ENCODE data around the gene VRK2. TPM values are rescaled to one million over a fixed set of nuclear protein-coding genes. Genes with fewer than 3 reads are reported as not detected.
"Not testable (repeated sequence)": the region's sequence is repeated elsewhere in the genome, so short reads cannot be mapped to it uniquely, and the experiment has no call there.

Gene VRK2
- total RNA-seq, 1 experiment from 2014 or later, result 38.4 TPM

DNA sequence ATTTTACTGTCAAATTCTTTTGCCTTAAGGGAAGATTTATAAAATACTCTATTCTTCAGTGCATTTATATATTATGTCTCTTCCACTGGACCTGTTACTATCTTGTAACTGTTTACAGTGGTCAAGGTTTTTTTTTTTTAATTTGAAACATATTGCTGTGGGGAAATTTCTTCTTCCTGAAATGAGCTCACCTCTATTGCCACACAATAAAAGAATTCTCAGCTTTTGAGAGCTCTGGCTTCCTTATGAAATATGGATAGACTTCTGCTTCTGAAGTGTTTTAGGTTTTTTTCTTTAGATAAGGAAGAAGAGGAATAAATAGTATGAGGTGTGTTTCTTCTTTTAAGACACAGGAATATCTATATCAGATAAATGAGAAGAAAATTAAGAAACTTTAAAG, 7.7 kb downstream of the VRK2 start:
- DNase-seq (ENCODE audit: low read depth), result no peak

DNA sequence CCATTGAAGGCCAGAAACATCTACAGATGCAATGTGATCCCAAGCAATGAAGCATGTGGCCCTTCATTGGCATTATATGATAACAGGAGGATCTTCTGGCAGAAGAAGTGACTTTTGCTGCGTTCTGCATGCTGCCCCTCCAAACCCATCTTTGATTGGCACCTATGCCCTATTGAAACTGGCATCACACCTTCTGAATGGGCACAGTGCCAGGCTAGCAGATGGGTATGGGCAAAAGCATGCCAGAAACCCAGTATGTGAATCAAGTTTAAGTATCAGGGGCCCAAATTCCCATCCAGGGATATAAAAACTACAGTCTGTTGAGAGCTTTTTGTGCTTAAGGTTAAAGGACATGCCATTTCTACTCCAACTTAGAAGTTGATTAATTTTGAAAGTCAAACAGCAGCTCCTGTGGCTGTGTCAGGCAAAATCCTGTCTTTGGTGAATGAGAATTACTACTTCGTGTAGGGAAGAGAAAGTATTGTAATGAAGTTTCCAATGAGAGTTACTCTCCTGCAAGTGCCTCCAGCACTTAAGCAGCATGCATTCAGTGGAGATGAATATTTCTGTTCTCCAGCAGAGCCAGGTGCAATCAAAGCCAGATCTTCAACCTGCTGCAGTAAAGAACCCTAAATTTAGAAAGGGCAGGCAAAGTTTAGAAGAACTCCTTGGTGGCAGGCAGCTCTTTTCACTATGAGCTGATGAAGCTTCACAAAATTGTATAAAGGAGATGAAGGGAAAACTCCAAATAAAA, 8.6 kb downstream of the VRK2 start:
- DNase-seq (ENCODE audit: low read depth), result no peak

DNA sequence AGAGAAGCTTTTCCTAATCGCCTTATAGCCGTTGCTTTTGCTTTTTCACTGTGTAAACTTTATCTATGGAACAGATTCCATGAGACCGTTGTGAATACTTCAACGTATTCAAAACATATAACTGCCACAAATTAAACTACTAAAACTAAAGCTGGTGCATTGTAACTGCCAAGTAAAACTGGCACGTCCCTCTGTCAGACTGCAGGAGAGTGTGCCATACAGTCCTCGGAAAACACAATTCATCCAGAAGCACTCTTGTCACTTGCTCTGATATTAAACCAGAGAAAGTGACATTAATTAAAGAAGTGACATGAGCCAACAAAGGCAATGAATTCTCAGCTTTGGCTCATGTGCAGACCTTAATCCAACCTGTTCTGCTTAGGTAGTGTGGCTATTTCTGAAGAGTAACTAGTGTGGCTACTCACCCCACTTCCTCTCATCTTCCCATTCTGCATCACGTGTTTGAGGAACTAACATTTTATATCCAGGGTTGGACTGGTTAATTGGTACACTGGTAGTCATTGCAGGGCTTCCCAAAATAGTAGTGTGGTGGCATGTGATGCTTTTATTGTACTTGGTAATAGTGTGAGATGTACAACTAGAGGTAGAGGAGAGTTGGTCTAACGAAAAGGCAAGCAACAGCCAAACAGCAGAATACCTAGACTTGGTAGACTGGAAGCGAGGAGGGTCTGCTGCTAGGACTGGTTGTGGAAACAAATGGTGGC, 9.7 kb downstream of the VRK2 start:
- DNase-seq (ENCODE audit: low read depth), result no peak

DNA sequence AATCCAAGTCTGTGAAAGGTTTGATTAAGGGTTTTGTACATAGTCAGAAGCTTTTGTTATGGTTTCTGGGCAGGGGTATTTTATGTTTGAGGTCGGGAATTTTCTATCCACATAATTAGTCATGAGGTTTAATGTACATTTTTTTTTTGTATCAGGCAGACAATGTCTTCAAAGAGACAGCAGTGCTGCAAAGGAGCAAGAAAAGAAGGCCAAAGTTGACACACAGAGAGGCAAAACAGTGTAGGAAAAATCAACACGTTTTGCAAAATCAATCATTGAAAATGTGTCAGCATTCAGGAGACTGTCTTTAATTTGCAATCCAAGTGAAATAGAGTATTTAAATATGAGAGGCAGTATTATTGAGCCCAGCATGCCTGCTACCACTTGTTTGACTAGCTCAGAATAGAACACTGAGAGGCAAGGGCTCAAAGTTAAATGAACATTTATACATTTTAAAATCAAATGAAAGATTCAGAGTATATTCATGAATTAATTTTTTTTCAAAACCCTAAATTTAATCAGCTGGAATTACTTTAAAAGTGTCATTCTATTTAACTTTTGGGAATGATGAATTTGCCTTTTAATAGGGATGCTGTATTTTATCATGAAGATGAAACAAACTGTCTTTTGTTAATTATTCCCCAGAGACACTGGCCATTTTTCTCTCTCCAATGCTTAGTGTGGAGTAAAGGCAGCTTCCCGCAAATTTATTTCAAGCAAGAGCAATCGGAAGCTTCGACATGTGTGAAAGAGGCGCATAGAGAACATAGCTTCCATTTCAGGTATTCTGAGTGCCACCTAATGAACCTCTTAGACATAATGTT, 11.3 kb downstream of the VRK2 start:
- DNase-seq (ENCODE audit: low read depth), result no peak

DNA sequence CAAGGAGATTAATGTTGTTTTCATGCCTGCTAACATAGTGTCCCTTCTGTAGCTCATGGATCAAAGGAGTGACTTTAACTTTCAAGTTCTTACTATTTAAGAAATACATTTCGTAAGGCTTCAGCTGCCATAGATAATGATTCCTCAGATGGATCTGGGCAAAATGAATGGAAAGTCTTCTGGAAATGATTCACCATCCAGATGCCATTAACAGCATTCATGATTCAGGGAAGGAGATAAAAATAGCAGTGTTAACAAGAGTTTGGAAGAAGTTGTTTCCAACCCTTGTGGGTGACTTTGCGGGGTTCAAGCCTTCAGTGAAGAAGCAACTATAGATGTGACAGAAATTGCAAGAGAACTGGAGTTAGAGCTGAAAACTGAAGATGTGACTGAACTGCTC, 17.0 kb downstream of the VRK2 start:
- DNase-seq (ENCODE audit: low read depth), result peak; percentile 80

DNA sequence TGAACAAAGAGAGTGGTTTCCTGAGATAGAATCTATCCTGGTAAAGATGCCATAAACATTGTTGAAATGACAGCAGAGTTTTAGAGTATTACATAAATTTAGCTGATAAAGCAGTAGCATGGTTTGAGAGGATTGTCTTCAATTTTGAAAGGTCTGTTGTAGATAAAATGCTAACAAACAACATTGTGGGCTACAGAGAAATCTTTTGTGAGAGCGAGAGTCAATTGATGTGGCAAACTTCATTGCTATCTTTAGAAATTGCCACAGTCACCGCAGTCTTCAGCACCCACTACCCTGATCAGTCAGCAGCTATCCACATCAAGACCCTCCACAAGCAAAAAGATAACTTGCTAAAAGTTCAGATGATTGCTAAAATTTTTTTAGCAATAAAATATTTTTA, 17.5 kb downstream of the VRK2 start:
- DNase-seq (ENCODE audit: low read depth), result peak; percentile 2

DNA sequence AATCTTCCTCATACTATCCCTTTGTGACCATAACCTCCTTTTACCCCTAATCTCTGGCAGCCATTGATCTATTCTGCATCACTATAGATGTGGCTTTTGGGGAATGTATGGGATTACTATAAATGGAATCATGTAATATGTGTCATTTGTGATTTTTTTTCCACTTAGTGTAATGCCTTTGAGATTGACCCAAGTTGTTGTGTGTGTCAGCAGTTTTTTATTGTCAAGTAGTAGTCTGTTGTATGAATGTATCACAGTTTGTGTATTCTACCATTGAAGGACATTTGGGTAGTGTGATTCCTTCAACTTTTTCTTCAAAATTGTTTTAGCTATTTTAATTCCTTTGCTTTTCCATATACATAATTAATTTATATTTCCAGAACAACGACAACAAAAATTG, 18.6 kb downstream of the VRK2 start:
- no peak for DNase-seq (ENCODE audit: low read depth)

DNA sequence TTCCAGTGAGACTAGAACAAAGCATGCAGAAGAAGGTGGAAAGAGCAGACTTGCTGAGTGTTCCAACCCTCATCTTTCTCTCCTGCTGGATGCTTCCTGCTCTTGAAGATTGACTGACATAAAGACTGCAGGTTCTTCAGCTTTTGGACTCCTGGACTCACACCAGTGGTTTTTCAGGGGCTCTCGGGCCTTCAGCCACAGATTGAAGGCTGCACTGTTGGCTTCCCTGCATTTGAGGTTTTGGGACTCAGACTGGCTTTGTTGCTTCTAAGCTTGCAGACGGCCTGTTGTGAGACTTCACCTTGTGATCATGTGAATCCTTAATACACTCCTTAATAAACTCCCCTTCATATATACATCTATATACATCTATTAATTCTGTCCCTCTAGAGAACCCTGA, 20.4 kb downstream of the VRK2 start:
- DNase-seq (ENCODE audit: low read depth), result no peak

DNA sequence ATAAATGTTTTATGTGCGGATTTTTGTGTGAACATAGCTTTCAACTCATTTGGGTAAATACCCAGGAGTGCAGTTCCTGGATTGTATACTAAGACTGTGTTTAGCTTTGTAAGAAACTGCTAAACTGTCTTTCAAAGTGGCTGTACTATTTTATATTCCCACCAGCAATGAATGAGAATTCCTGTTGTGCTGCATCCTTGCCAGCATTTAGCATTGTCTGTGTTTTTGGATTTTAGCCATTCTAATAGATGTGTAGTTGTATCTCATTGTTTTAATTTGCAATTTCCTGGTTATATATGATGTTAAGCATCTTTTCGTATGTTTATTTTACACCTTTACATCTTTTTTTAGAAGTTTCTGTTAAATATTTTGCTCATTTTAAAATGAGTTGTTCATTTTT, 24.2 kb downstream of the VRK2 start:
- DNase-seq (ENCODE audit: low read depth), result no peak

DNA sequence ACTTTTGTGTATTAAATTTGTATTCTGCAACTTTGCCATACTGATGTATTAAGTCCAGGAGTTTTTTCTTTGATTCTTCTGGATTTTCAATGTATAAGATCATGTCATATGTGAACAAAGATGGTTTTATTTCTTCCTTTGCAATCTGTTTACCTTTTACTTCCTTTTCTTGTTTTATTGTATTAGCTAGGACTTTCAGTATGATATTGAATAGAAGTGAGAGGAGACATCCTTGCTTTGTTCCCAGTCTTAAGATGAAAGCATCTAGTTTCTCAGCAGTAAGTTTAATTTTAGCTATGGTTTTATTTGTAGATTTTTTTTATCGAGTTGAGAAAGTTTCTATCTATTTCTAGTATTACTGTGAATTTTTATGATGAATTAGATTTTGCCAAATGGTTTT, 25.5 kb downstream of the VRK2 start:
- DNase-seq (ENCODE audit: low read depth), result no peak

DNA sequence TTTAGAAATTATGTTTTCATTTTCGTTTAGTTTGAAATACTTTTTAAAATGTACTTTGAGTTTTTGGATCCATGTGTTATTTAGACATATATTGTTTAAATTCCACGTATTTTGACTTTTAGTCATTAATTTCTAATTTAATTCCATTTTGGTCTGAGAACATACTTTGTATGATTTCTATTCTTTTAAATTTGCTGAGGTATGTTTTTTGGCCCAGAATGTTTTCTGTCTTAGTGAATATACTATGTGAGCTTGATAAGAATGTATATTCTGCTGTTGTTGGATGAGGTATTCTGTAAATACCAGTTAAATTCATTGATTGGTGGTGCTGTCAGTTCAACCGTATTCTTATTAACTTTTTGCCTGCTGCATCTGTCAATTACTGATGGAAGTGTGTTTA, 26.4 kb downstream of the VRK2 start:
- no peak for DNase-seq (ENCODE audit: low read depth)

DNA sequence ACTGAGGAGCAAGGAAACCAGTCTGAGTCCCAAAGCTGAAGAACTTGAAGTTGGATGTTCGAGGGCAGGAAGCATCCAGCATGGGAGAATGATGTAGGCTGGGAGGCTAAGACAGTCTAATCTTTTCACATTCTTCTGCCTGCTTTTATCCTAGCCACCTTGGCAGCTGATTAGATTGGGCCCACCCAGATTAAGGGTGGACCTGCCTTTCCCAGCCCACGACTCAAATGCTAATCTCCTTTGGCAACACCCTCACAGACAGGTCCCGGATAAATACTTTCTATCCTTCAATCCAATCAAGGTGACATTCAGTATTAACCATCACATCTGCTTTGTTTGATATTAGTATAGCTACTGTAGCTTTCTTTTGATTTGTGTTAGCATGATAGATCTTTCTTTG, 27.1 kb downstream of the VRK2 start:
- no peak for DNase-seq (ENCODE audit: low read depth)

DNA sequence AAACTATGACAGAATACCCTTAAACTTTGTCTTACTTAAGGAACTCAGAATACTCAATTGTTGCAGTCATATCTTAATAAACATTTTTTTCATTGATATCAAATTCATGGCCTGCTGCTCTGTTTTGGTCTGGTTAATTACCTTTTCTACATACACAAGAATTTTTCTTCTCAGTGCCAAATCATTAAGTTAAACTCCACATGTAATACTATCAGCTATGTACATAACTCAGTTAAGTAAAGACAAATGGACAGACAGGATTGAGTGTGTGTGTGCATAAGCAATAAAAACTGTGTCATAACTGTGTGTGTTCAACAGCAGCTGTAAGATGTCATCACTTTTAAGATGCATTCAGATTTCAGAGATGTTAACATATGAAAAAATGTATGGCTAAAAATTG, 34.4 kb downstream of the VRK2 start:
- no peak for DNase-seq (ENCODE audit: low read depth)

DNA sequence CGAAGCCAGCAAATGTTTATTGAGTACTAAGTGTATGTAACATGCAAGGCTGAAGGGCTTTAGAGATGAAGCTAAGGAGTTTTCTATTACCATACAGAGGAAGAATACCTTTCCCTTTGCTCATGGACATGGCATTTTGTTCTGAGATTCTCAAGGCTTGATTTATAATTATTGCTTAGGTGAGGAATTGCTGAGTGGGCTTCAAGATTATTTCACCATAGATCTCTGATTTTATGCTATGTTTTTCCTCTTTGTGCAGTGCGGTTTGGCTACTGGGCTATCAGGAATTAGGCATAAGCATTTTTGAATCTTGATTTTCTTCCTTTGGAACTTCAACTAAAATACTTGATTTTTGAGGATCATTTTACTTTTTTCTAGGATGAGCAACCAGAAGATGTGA, 42.5 kb downstream of the VRK2 start:
- DNase-seq (ENCODE audit: low read depth), result no peak

DNA sequence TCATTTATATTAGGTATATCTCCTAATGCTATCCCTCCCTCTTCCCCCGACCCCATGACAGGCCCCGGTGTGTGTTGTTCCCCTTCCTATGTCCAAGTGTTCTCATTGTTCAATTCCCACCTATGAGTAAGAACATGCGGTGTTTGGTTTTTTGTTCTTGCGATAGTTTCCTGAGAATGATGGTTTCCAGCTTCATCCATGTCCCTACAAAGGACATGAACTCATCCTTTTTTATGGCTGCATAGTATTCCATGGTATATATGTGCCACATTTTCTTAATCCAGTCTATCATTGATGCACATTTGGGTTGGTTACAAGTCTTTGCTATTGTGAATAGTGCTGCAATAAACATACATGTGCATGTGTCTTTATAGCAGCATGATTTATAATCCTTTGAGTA, 46.2 kb downstream of the VRK2 start:
- not testable (repeated sequence) for DNase-seq (ENCODE audit: low read depth)

DNA sequence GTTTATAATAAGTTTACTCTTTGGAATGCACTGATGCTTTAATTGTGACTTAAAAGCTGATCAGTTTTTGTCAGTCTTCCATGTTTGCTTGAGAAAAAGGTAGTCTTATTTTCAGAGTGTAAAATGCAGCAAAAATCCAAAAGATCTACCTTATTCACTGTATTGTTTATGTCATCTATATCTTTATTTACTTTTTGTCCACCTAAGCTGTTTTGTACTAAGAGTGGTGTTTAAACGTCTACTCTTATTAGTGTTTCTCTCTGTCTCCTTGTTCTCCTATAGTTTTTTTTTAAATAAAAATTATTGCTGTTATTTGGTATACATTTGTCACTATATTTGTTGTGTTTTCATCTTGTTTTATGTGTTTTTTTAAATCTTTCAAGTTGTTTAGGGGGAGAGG, 50.4 kb downstream of the VRK2 start:
- no peak for DNase-seq (ENCODE audit: low read depth)

DNA sequence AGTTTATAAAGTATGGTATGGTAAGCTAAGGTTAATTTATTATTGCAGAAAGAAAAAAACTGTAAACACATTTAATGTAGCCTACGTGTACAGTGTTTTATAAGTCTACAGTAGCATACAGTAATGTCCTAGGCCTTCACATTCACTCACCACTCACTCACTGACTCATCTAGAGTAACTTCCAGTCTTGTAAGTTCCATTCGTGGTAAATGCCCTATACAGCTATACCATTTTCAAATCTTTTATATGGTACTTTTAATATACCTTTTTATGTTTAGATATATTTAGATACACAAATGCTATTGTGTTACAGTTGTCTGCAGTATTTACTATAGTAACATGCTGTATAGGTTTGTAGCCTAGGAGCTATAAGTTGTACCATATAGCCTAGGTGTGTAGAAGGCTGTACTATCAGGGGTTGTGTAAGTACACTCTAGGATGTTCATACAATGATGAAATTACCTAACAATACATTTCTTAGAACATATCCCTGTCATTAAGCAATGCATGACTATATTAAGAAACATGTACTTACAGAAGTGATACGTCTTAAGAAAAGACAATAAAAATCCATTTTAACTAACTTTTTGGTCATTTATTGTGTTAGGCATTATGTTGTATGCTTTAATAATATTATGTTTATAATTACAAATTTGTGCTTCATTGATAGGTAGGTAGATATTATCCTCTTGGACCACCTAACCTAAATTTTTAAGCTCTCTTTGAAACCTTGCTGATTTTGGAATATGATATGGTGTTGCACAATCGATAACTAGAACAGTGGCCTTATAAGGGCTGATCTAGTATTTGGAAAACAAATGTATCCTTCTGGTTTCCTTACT, 51.9 kb downstream of the VRK2 start:
- peak; percentile 5 for DNase-seq (ENCODE audit: low read depth)

DNA sequence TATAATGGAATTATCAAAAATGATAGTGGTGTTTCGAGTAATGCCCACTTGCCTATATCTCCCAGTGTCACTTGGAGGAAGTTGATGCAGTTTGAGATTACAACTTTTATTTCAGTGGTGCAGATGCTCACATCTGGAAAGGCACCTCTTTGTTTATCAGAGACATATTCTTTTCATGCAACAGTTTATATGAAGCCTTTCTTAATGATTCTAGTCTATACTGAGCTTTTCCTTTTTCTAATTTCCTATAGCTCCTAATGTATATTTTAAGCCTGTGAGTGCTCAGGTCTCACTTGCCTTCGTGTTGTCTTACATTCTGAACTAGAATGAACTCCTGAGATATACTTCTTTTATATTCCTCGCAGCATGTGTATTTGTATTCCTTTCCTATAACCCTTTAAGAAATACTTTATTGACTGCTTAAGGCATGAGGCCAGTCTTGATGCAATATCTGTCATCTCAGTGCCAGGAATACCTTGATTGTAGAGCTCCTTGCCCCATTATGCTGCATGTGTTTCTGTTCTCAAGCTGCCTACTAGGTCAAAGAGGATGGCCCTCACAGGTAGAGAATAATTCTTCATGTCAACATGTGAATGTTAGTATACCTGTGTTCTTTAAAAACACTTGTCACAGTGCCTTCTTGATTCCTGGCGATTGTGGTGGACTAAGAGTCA, 52.6 kb downstream of the VRK2 start:
- no peak for DNase-seq (ENCODE audit: low read depth)

DNA sequence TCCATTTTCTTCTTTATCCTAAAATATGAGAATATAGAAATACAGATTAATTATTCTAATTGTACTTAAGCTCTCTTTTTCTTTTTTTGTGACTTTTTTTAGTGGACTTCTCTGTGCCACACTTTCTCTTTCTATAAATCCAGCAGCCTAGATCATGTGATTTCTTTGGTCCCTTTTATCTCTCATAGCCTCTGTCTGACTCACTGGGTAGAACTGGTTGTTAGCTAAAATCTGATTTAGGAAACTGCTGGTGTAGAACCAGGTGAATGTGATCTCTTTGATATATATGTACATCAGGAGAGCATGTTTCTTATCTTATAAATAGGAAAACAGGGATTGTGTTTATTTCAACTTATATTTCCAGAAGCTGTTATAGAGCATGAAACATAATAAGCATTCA, 54.9 kb downstream of the VRK2 start:
- peak; percentile 26 for DNase-seq (ENCODE audit: low read depth)

DNA sequence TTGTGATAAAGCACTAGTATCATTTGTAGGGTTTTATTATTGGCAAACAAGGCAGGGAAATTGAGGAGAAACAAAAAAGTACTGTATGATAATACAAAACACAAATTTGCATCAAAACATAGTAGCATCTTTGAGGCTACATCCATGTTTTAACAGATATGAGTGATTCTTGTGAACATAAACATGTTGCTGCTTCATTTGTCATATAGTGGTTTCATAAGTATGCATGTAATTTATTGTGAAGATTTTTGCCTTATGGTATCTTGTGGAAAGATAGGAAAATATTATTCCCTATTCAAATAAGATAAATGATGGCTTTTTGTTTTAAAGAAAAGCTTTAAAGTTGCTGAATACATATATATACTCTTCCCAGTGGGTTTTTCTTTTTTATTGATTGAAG, 60.3 kb downstream of the VRK2 start:
- no peak for DNase-seq (ENCODE audit: low read depth)

All from RPMI7951 (cell line).